Trophoblast cell (in vitro differentiated cells and primary cell): ENCODE results near the gene TACC3.

Experiments used
- DNase-seq, 2 donors: peaks; one replicate each; pipeline ENCODE4 v3.0.0-alpha.2; 2016
- H2AFZ ChIP-seq: 2 replicates; pipeline ENCODE4 v1.6.1; 2013; ENCODE audit warnings: low read length, moderate library complexity, mild to moderate bottlenecking; ENCODE audit not compliant: insufficient read depth, poor library complexity
- H2AK5ac ChIP-seq: 2 replicates; pipeline ENCODE4 v1.6.1; 2013; ENCODE audit warnings: mild to moderate bottlenecking, low read length
- H2BK120ac ChIP-seq: 2 replicates; pipeline ENCODE4 v1.6.1; 2013; ENCODE audit warnings: low read length, mild to moderate bottlenecking, moderate library complexity; ENCODE audit not compliant: insufficient read depth, poor library complexity
- H2BK12ac ChIP-seq: 2 replicates; pipeline ENCODE4 v1.6.1; 2013; ENCODE audit warnings: mild to moderate bottlenecking, low read length, moderate library complexity
- H2BK5ac ChIP-seq: 2 replicates; pipeline ENCODE4 v1.6.1; 2013; ENCODE audit warnings: low read length, low read depth, moderate library complexity, mild to moderate bottlenecking; ENCODE audit not compliant: poor library complexity
- H3K14ac ChIP-seq: 2 replicates; pipeline ENCODE4 v1.6.1; 2013; ENCODE audit warnings: mild to moderate bottlenecking, low read length
- H3K18ac ChIP-seq: 2 replicates; pipeline ENCODE4 v1.6.1; 2013; ENCODE audit warnings: mild to moderate bottlenecking, low read length
- H3K23ac ChIP-seq: 2 replicates; pipeline ENCODE4 v1.6.1; 2013; ENCODE audit warnings: low read length
- H3K27ac ChIP-seq: 2 replicates; pipeline ENCODE4 v1.5.1; 2013; ENCODE audit warnings: low read depth, mild to moderate bottlenecking, inconsistent platforms, low read length, moderate library complexity
- H3K27me3 ChIP-seq: 2 replicates; pipeline ENCODE4 v1.6.1; 2013; ENCODE audit warnings: inconsistent platforms, mild to moderate bottlenecking, low read length, moderate library complexity; ENCODE audit not compliant: insufficient read depth
- H3K36me3 ChIP-seq, 2 experiments: 1 replicate in 1 of 2; 2 replicates in 1 of 2; pipeline ENCODE4 v1.6.1; 2013; ENCODE audit warnings: low read length in 2 of 2, mild to moderate bottlenecking in 2 of 2, moderate library complexity in 1 of 2; ENCODE audit not compliant: insufficient read depth in 2 of 2, control insufficient read depth in 1 of 2
- H3K4ac ChIP-seq: 2 replicates; pipeline ENCODE4 v1.6.1; 2013; ENCODE audit warnings: low read depth, mild to moderate bottlenecking, low read length, moderate library complexity
- H3K4me1 ChIP-seq, 2 experiments: 1 replicate in 1 of 2; 2 replicates in 1 of 2; pipeline ENCODE4 v1.6.1; 2013; ENCODE audit warnings: low read length in 2 of 2, mild to moderate bottlenecking in 2 of 2, moderate library complexity in 1 of 2; ENCODE audit not compliant: insufficient read depth in 2 of 2, control insufficient read depth in 1 of 2
- H3K4me2 ChIP-seq: 2 replicates; pipeline ENCODE4 v1.6.1; 2013; ENCODE audit warnings: inconsistent platforms, mild to moderate bottlenecking, low read length, moderate library complexity
- H3K4me3 ChIP-seq: 2 replicates; pipeline ENCODE4 v1.5.1; 2013; ENCODE audit warnings: mild to moderate bottlenecking, low read depth, low read length, inconsistent platforms
- H3K79me1 ChIP-seq: one replicate; pipeline ENCODE4 v1.6.1; 2013; ENCODE audit warnings: low read length
- H3K79me2 ChIP-seq: 2 replicates; pipeline ENCODE4 v1.6.1; 2013; ENCODE audit warnings: low read length, mild to moderate bottlenecking; ENCODE audit not compliant: control insufficient read depth, insufficient read depth, poor library complexity
- H3K9ac ChIP-seq: 2 replicates; pipeline ENCODE4 v1.6.1; 2013; ENCODE audit warnings: mild to moderate bottlenecking, low read length
- H3K9me3 ChIP-seq: 2 replicates; pipeline ENCODE4 v1.6.1; 2013; ENCODE audit warnings: low read depth, mild to moderate bottlenecking, control low read depth, inconsistent platforms, low read length; ENCODE audit not compliant: insufficient read depth
- H4K12ac ChIP-seq: 2 replicates; pipeline ENCODE4 v1.6.1; 2013; ENCODE audit warnings: low read depth, mild to moderate bottlenecking, low read length, moderate library complexity
- H4K8ac ChIP-seq: 2 replicates; pipeline ENCODE4 v1.6.1; 2013; ENCODE audit warnings: low read depth, mild to moderate bottlenecking, low read length, moderate library complexity
- H4K91ac ChIP-seq: one replicate; pipeline ENCODE4 v1.6.1; 2013; ENCODE audit warnings: low read depth, mild to moderate bottlenecking, low read length, moderate library complexity
- WGBS: extraction: QIAGEN DNeasy Blood & Tissue Kit; methylation state at CpG from one replicate; pipeline ENCODE4 v1.1.7; 2013; ENCODE audit warnings: missing lambda C conversion rate; ENCODE audit not compliant: insufficient read length, insufficient coverage; ENCODE audit errors: extremely low coverage; 5-methylcytosine and 5-hydroxymethylcytosine counted together

TACC3 gene

DNA sequence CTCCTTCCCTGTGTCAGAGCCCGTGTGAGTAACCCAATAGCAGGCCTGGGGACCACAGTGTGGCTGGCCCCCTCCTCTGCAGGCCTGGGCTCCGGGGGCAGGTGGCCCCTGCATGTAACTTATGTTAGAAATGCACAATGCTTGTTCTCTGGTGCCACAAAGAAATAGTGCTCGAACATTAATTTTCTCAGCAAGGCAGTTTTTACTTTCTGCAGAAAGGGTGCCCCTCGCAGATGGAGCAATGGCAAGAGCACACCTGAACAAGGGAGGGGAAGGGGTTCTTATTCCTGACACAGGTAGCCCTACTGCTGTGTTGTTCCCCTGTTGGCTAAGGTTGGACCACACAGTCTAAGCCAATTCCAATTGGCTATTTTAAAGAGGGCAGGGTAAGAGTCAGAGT is 17.1 kb downstream of the TACC3 start:
- no peak overlapping the region for H3K18ac ChIP-seq
- H3K4me1 ChIP-seq = no peaks in the 10 kb centered on the region
- H3K4ac ChIP-seq = no peak overlapping the region
- no peak overlapping the region for H3K23ac ChIP-seq
- H4K8ac ChIP-seq = no peak overlapping the region
- H2AK5ac ChIP-seq = no peak overlapping the region
- H3K36me3 ChIP-seq = peaks cover 76 to 82% of the 10 kb centered on the region in 2 experiments
- H4K91ac ChIP-seq = no peak overlapping the region
- WGBS = no CpG with 5 or more reads among the region's 4 CpGs
- no peak overlapping the region for H2AFZ ChIP-seq
- no peak overlapping the region for H3K4me2 ChIP-seq
- no peaks in the 10 kb centered on the region for H3K27me3 ChIP-seq
- no peak overlapping the region for H3K9ac ChIP-seq
- no peak overlapping the region for H3K4me3 ChIP-seq
- H3K9me3 ChIP-seq = peaks cover 25% of the 10 kb centered on the region
- H4K12ac ChIP-seq = no peak overlapping the region
- no peak overlapping the region for H3K27ac ChIP-seq
- DNase-seq = no peak
- H2BK120ac ChIP-seq = no peak overlapping the region
- H3K14ac ChIP-seq = no peak overlapping the region
- no peaks in the 10 kb centered on the region for H3K79me1 ChIP-seq
- no peaks in the 10 kb centered on the region for H3K79me2 ChIP-seq
- no peak overlapping the region for H2BK12ac ChIP-seq
- no peak overlapping the region for H2BK5ac ChIP-seq

DNA sequence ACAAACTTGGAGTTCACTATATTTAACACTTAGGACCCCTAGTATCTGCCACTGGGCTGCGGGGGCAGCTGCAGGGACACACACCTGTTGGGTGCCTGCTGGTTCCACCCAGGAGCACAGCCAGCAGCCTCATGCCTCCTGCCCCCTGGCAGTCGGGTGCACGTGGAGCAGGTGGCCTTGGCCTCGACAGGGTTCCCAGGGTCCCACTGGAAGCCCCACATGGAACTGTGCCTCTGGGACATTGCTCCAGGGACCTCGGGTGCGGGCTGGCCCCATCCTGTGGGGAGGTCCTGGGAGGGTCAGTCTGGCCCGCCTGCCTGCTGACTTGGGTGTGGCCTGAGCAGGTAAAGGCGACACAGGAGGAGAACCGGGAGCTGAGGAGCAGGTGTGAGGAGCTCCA is 18.0 kb downstream of the TACC3 start:
- no peak overlapping the region for H4K91ac ChIP-seq
- no peak overlapping the region for H4K8ac ChIP-seq
- H3K27ac ChIP-seq = no peak overlapping the region
- H3K27me3 ChIP-seq = no peaks in the 10 kb centered on the region
- no peak overlapping the region for H3K9ac ChIP-seq
- H3K4me2 ChIP-seq = no peak overlapping the region
- WGBS = no CpG with 5 or more reads among the region's 9 CpGs
- peaks cover 80 to 85% of the 10 kb centered on the region in 2 experiments for H3K36me3 ChIP-seq
- DNase-seq = no peak
- no peak overlapping the region for H4K12ac ChIP-seq
- H3K79me1 ChIP-seq = no peaks in the 10 kb centered on the region
- H2AFZ ChIP-seq = no peak overlapping the region
- peaks cover 25% of the 10 kb centered on the region for H3K9me3 ChIP-seq
- H3K4me1 ChIP-seq = no peaks in the 10 kb centered on the region
- H3K23ac ChIP-seq = no peak overlapping the region
- H2BK120ac ChIP-seq = no peak overlapping the region
- H2AK5ac ChIP-seq = no peak overlapping the region
- no peak overlapping the region for H2BK5ac ChIP-seq
- no peak overlapping the region for H3K4ac ChIP-seq
- no peak overlapping the region for H3K18ac ChIP-seq
- H2BK12ac ChIP-seq = no peak overlapping the region
- no peaks in the 10 kb centered on the region for H3K79me2 ChIP-seq
- H3K4me3 ChIP-seq = no peak overlapping the region
- H3K14ac ChIP-seq = no peak overlapping the region

DNA sequence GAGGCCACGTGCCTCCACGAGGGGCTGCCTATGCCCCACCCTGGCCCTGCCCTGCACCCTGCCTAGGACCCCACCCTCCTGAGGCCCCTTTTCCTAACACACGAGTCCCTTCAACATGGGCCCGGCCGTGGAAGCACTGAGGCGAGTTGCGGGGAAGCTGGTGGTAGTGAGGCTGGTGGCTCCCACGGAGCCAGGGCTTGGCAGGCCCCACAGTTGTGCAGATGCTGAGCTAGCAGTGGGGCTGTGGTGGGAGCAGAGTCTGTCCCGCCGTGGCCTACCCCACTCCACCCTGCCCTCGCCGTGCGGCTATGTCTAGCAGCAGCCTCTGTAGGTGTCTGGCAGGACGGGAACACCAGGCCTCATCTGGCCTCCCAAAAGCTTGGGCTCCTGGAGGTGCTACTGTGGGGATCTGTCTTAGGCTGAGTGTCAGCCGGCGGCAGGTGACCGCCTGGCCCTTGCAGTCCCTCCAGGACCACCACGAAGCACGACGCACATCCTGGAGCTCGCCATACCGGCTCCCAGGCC is 18.8 kb downstream of the TACC3 start:
- no peak overlapping the region for H2BK120ac ChIP-seq
- no peak overlapping the region for H3K4ac ChIP-seq
- no peaks in the 10 kb centered on the region for H3K79me2 ChIP-seq
- H3K36me3 ChIP-seq = peaks cover 81 to 86% of the 10 kb centered on the region in 2 experiments
- no peak overlapping the region for H2BK12ac ChIP-seq
- no peak overlapping the region for H4K91ac ChIP-seq
- H3K18ac ChIP-seq = no peak overlapping the region
- H3K27me3 ChIP-seq = no peaks in the 10 kb centered on the region
- no peaks in the 10 kb centered on the region for H3K4me1 ChIP-seq
- no peak overlapping the region for H3K4me2 ChIP-seq
- no peak overlapping the region for H2BK5ac ChIP-seq
- no peak overlapping the region for H3K23ac ChIP-seq
- no peak overlapping the region for H4K12ac ChIP-seq
- H2AK5ac ChIP-seq = no peak overlapping the region
- no peak overlapping the region for H2AFZ ChIP-seq
- no peak overlapping the region for H3K14ac ChIP-seq
- H3K9me3 ChIP-seq = peaks cover 25% of the 10 kb centered on the region
- WGBS = no CpG with 5 or more reads among the region's 22 CpGs
- no peak overlapping the region for H3K9ac ChIP-seq
- no peak overlapping the region for H3K27ac ChIP-seq
- no peak overlapping the region for H3K4me3 ChIP-seq
- H4K8ac ChIP-seq = no peak overlapping the region
- no peaks in the 10 kb centered on the region for H3K79me1 ChIP-seq
- no peak for DNase-seq

DNA sequence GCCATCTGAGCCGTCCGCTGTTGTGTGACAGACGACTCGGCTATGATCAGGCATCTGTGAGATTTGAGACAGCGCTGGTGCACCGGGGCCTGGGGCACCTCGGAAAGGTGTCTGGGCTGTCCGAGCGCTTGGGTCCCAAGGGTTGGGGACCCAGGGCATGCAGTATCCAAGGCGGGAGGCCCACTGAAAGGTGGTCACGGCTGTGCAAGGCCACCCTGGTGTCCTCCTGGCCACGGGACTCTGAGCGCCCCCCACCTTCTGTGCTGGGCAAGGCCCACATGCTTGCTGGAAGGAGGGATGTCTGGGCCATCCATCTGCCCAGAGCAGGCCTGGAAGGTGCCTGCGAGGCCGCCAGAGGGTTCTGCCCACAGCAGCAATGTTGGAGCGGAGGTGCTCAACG is 19.9 kb downstream of the TACC3 start:
- Histone ChIP-seq H3K27ac (no peak overlapping the region), H4K8ac (no peak overlapping the region), H3K79me1 (no peaks in the 10 kb centered on the region), H2BK5ac (no peak overlapping the region), H3K14ac (no peak overlapping the region), H3K9ac (no peak overlapping the region), H3K4ac (no peak overlapping the region), H3K4me1 (no peaks in the 10 kb centered on the region), H2BK12ac (no peak overlapping the region), H3K4me3 (no peak overlapping the region), H3K18ac (no peak overlapping the region), H3K27me3 (no peaks in the 10 kb centered on the region), H2AFZ (no peak overlapping the region), H2BK120ac (no peak overlapping the region), H3K36me3 (peaks cover 71 to 77% of the 10 kb centered on the region in 2 experiments), H4K12ac (no peak overlapping the region), H2AK5ac (no peak overlapping the region), H3K79me2 (no peaks in the 10 kb centered on the region), H3K9me3 (peaks cover 25% of the 10 kb centered on the region), H3K23ac (no peak overlapping the region), H3K4me2 (no peak overlapping the region), H4K91ac (no peak overlapping the region)
- DNase-seq = no peak
- no CpG with 5 or more reads among the region's 17 CpGs for WGBS
